Measurements from ENCODE around the gene PIRT.
"Not testable (repeated sequence)": the region's sequence is repeated elsewhere in the genome, so short reads cannot be mapped to it uniquely, and the experiment has no call there.

PIRT gene

GRCh38 chr17:10837921-10838320 is at the start of gene PIRT:
Gene PIRT, minus strand, starts transcription at chr17:10838087. Its CDS starts 12,442 bp downstream, at chr17:10825645.
- no peak for DNase-seq

- no peak for DNase-seq
Observed at GRCh38 chr17:10881959-10882358, 44.1 kb upstream of the PIRT start.

- DNase-seq: no peak
Observed at GRCh38 chr17:10879190-10879836, 41.4 kb upstream of the PIRT start.

GRCh38 chr17:10875984-10876555 is 38.2 kb upstream of the PIRT start:
- DNase-seq: peak; percentile 15

GRCh38 chr17:10875430-10875851 is 37.6 kb upstream of the PIRT start:
- DNase-seq: no peak

GRCh38 chr17:10871914-10872313 is 34.0 kb upstream of the PIRT start:
- no peak for DNase-seq

GRCh38 chr17:10870336-10871050 is 32.6 kb upstream of the PIRT start:
- DNase-seq: no peak

- DNase-seq: not testable (repeated sequence)
Observed at GRCh38 chr17:10868744-10869143, 30.9 kb upstream of the PIRT start.

- no peak for DNase-seq
Observed at GRCh38 chr17:10859051-10859450, 21.2 kb upstream of the PIRT start.

- DNase-seq: no peak
Observed at GRCh38 chr17:10857976-10858375, 20.1 kb upstream of the PIRT start.

GRCh38 chr17:10846636-10847035 is 8.7 kb upstream of the PIRT start:
- DNase-seq: not testable (repeated sequence)

- no peak for DNase-seq
Observed at GRCh38 chr17:10845388-10845751, 7.5 kb upstream of the PIRT start.

GRCh38 chr17:10844621-10845387 is 6.9 kb upstream of the PIRT start:
- peak; percentile 39 for DNase-seq

- no peak for DNase-seq
Observed at GRCh38 chr17:10843811-10844210, 5.9 kb upstream of the PIRT start.

- DNase-seq: no peak
Observed at GRCh38 chr17:10842658-10843057, 4.8 kb upstream of the PIRT start.

- DNase-seq: no peak
Observed at GRCh38 chr17:10838682-10839081, 795 bp upstream of the PIRT start.

- no peak for DNase-seq
Observed at GRCh38 chr17:10836966-10837590, 809 bp downstream of the PIRT start.

GRCh38 chr17:10836145-10836544 is 1.7 kb downstream of the PIRT start:
- DNase-seq: no peak

GRCh38 chr17:10831696-10832095 is 6.2 kb downstream of the PIRT start:
- DNase-seq: no peak

- no peak for DNase-seq
Observed at GRCh38 chr17:10827898-10828552, 9.9 kb downstream of the PIRT start.

GRCh38 chr17:10824874-10825273 is 13.0 kb downstream of the PIRT start:
- DNase-seq: no peak

- DNase-seq: no peak
Observed at GRCh38 chr17:10821770-10822169, 16.1 kb downstream of the PIRT start.

GRCh38 chr17:10821054-10821453 is 16.8 kb downstream of the PIRT start:
- no peak for DNase-seq

Data from NCI-H146 (cell line).